OCI-LY3 (cell line): ENCODE measurements around the gene SOD3.

Source experiments
- H2AFZ ChIP-seq: fragments of 200-600, 300-600 bp; shearing (Covaris generic); 2 replicates; pipeline ENCODE4 v1.6.0; 2014; ENCODE audit warnings: antibody characterized with exemption, low read depth, low read length
- H3K27ac ChIP-seq: fragments of 200-600, 300-600 bp; sonication (generic); 2 replicates; pipeline ENCODE4 v1.5.1; 2014; ENCODE audit warnings: mild to moderate bottlenecking, low read length, moderate library complexity, mixed read lengths
- H3K27me3 ChIP-seq: fragments of 200-600, 300-600 bp; sonication (generic); 2 replicates; pipeline ENCODE4 v1.6.1; 2014; ENCODE audit warnings: low read depth, low read length, mixed read lengths
- H3K36me3 ChIP-seq: fragments of 200-600, 300-600 bp; sonication (generic); replicated peaks from 2 replicates; pipeline ENCODE3; 2014; ENCODE audit warnings: low read depth, low read length, mixed read lengths
- H3K4me1 ChIP-seq: fragments of 300-600, 200-600 bp; sonication (generic); 2 replicates; pipeline ENCODE4 v1.6.1; 2014; ENCODE audit warnings: low read length, mixed read lengths
- H3K4me2 ChIP-seq: fragments of 200-600, 300-600 bp; sonication (generic); 2 replicates; pipeline ENCODE4 v1.6.1; 2014; ENCODE audit warnings: low read length, mixed read lengths
- H3K4me3 ChIP-seq: fragments of 300-600, 200-600 bp; sonication (generic); 2 replicates; pipeline ENCODE4 v1.5.1; 2014; ENCODE audit warnings: antibody characterized with exemption, mild to moderate bottlenecking, low read length, moderate library complexity
- H3K79me2 ChIP-seq: fragments of 300-600, 200-600 bp; shearing (Covaris generic); 2 replicates; pipeline ENCODE4 v1.6.1; 2014; ENCODE audit warnings: mild to moderate bottlenecking, low read length, mixed read lengths
- H3K9ac ChIP-seq: fragments of 300-600, 200-600 bp; shearing (Covaris generic); 2 replicates; pipeline ENCODE4 v1.6.0; 2014; ENCODE audit warnings: mild to moderate bottlenecking, low read length, moderate library complexity
- H3K9me3 ChIP-seq: fragments of 200-600, 300-600 bp; shearing (Covaris generic); 2 replicates; pipeline ENCODE4 v1.6.1; 2014; ENCODE audit warnings: low read length, mixed read lengths; ENCODE audit not compliant: insufficient read depth
- H4K20me1 ChIP-seq: fragments of 200-600, 300-600 bp; sonication (generic); 2 replicates; pipeline ENCODE4 v1.6.1; 2016; ENCODE audit warnings: low read length, mixed read lengths; ENCODE audit not compliant: insufficient read depth
- CTCF ChIP-seq: fragments of 200-600, 300-600 bp; sonication (generic); IDR thresholded peaks from 2 replicates; pipeline ENCODE4 v1.5.1; 2014; ENCODE audit warnings: antibody characterized with exemption, low read length, low read depth
- EZH2phosphoT487 ChIP-seq: fragments of 200-600 bp; shearing (Covaris generic); IDR thresholded peaks from 2 replicates; pipeline ENCODE4 v1.6.1; 2018; ENCODE audit warnings: antibody characterized with exemption, mixed run types, low read depth

SOD3 gene

GRCh38 chr4:24820541-24820940 lies 25.2 kb downstream of the SOD3 start:
- no peaks in the 10 kb centered on the region for H3K4me1 ChIP-seq
- no peaks in the 10 kb centered on the region for H3K36me3 ChIP-seq
- H3K9me3 ChIP-seq: no peaks in the 10 kb centered on the region
- no peak overlapping the region for H2AFZ ChIP-seq
- H4K20me1 ChIP-seq: no peaks in the 10 kb centered on the region
- H3K9ac ChIP-seq: no peak overlapping the region
- H3K4me2 ChIP-seq: no peak overlapping the region
- no peak overlapping the region for H3K4me3 ChIP-seq
- H3K27me3 ChIP-seq: 0 out of 2 replicates have a peak, but pooled peaks cover 15% of the 10 kb centered on the region
- H3K27ac ChIP-seq: no peak overlapping the region
- TF ChIP-seq EZH2phosphoT487 (no peak), CTCF (no peak)
- no peaks in the 10 kb centered on the region for H3K79me2 ChIP-seq

GRCh38 chr4:24824720-24825119 lies 29.3 kb downstream of the SOD3 start:
- no peaks in the 10 kb centered on the region for H3K79me2 ChIP-seq
- no peaks in the 10 kb centered on the region for H3K9me3 ChIP-seq
- H3K27me3 ChIP-seq: 0 out of 2 replicates have a peak, but pooled peaks cover 20% of the 10 kb centered on the region
- H3K36me3 ChIP-seq: no peaks in the 10 kb centered on the region
- TF ChIP-seq CTCF: no peak
- TF ChIP-seq EZH2phosphoT487: no peak
- no peak overlapping the region for H3K4me3 ChIP-seq
- H2AFZ ChIP-seq: no peak overlapping the region
- H3K4me2 ChIP-seq: no peak overlapping the region
- no peak overlapping the region for H3K9ac ChIP-seq
- H4K20me1 ChIP-seq: no peaks in the 10 kb centered on the region
- H3K27ac ChIP-seq: no peak overlapping the region
- no peaks in the 10 kb centered on the region for H3K4me1 ChIP-seq

- Histone ChIP-seq H3K27me3 (peaks cover 10% of the 10 kb centered on the region; the same call in 1 of the 2 replicates), H3K4me1 (peaks cover 5% of the 10 kb centered on the region), H3K36me3 (no peaks in the 10 kb centered on the region), H3K4me2 (no peak overlapping the region), H3K79me2 (no peaks in the 10 kb centered on the region), H3K27ac (no peak overlapping the region), H3K9ac (no peak overlapping the region), H2AFZ (no peak overlapping the region), H3K4me3 (no peak overlapping the region), H3K9me3 (no peaks in the 10 kb centered on the region), H4K20me1 (no peaks in the 10 kb centered on the region)
- no peak for TF ChIP-seq CTCF
Observed at GRCh38 chr4:24831637-24832036, 36.3 kb downstream of the SOD3 start.

- no peak overlapping the region for H3K4me3 ChIP-seq
- H2AFZ ChIP-seq: no peak overlapping the region
- no peaks in the 10 kb centered on the region for H3K9me3 ChIP-seq
- TF ChIP-seq EZH2phosphoT487 (no peak), CTCF (no peak)
- H3K4me1 ChIP-seq: peaks cover 5% of the 10 kb centered on the region
- H3K27me3 ChIP-seq: peaks cover 5% of the 10 kb centered on the region; the same call in 1 of the 2 replicates
- H3K79me2 ChIP-seq: no peaks in the 10 kb centered on the region
- H3K27ac ChIP-seq: no peak overlapping the region
- no peak overlapping the region for H3K9ac ChIP-seq
- no peaks in the 10 kb centered on the region for H4K20me1 ChIP-seq
- H3K36me3 ChIP-seq: no peaks in the 10 kb centered on the region
- H3K4me2 ChIP-seq: no peak overlapping the region
Observed at GRCh38 chr4:24835696-24836095, 40.3 kb downstream of the SOD3 start.
